Fibroblast of the aortic adventitia (primary cell): Measurements from ENCODE around the gene RIBC2. TPM values are rescaled to one million over a fixed set of nuclear protein-coding genes. Genes with fewer than 3 reads are reported as not detected.
"Not testable (repeated sequence)": the region's sequence is repeated elsewhere in the genome, so short reads cannot be mapped to it uniquely, and the experiment has no call there.

Experiments
- DNase-seq: peaks from one replicate; pipeline ENCODE4 v3.0.0-alpha.2; 2010; ENCODE audit warnings: low read depth
- H3K4me3 ChIP-seq: 2 replicates; pipeline ENCODE4 v1.5.1; 2011; ENCODE audit warnings: low read depth, mild to moderate bottlenecking, control low read depth, low read length, moderate library complexity
- total RNA-seq: library from RNA; depleted of rRNA; stranded (reverse); fragments of >200 nt; gene quantifications from 2 replicates; pipeline ENCODE4 v1.2.3, GENCODE V29; 2012; ENCODE audit warnings: low replicate concordance
- TF ChIP-seq, protein P1 (sequence below): IDR thresholded peaks from 2 replicates; pipeline ENCODE4 v1.5.1; 2011; ENCODE audit warnings: mild to moderate bottlenecking, low read length, control low read depth, inconsistent platforms; ENCODE audit not compliant: insufficient read depth

The RIBC2 gene
- total RNA-seq, 1 donor, result 5.7 TPM

DNA sequence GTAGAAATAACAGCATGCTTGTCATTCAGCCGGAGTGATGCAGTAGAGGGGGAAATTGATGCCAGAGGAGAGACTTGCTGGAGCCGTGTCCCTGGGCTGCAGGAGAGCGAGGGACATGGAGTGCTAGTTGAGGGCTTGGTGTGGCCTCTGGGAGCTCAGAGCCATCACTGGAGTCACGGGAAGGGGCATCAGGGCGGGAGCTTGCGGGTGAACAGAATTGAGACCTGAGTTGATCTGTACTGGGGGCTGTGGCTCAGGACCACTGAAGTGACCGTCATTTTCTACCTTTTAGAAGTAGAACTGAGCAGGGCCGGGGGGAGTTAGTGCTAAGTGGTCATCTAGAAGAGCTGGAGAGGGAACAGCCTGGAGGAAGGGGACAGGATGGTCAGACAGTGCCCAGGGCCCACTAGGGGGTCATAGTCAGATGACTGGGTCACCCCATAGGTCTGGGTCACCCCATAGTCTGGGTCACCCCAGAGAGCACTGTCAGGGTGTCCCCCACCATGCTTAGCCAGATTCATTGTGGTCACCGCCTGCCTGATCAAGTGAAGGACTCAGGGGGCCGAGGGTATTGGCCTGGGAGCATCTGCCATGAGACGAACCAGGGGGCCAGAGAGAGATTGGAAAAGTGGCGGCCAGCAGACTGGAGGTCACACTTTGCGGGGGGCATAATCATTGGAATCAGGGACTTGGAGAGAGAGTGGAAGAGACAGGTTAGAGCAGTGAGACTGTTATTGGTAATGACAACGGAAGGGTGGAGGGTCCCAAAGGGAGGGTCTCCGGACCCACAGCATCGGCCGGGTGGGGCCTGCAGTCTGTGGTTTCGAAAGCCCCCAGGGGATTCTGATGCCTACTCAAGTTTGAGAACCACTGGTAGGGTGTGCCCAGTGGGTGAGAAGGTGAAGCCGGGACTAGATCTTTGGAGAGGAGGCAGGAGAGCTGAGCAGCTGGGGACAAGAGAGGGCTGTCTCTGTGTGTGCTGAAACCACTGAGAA is 15.2 kb downstream of the RIBC2 start:
- TF ChIP-seq, protein P1, sequence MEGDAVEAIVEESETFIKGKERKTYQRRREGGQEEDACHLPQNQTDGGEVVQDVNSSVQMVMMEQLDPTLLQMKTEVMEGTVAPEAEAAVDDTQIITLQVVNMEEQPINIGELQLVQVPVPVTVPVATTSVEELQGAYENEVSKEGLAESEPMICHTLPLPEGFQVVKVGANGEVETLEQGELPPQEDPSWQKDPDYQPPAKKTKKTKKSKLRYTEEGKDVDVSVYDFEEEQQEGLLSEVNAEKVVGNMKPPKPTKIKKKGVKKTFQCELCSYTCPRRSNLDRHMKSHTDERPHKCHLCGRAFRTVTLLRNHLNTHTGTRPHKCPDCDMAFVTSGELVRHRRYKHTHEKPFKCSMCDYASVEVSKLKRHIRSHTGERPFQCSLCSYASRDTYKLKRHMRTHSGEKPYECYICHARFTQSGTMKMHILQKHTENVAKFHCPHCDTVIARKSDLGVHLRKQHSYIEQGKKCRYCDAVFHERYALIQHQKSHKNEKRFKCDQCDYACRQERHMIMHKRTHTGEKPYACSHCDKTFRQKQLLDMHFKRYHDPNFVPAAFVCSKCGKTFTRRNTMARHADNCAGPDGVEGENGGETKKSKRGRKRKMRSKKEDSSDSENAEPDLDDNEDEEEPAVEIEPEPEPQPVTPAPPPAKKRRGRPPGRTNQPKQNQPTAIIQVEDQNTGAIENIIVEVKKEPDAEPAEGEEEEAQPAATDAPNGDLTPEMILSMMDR, result no peak
- DNase-seq, result no peak
- H3K4me3 ChIP-seq, result no peak overlapping the region

DNA sequence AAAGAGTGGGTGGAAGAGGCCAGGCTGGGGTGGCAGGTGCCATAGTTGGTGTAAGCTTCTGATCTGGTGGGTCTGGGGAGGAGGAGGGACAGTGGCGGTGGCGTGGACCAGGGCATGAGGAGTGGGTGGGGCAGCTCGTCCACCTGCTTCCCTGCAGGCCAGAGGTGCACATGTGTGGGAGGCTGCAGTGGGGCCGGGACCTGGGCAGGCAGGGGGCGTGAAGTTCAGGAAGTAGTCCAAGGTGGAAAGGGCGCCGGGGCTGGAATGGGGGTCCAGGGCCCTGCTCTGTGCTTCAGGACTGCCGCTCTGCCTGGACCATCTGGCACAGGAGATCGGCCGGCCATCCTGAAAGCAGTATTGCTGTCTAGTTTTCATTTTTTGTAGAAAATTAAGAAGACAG is 15.9 kb downstream of the RIBC2 start:
- DNase-seq, result no peak
- H3K4me3 ChIP-seq, result no peak overlapping the region
- TF ChIP-seq, protein P1, result no peak

- TF ChIP-seq, protein P1, result no peak
- H3K4me3 ChIP-seq, result no peak overlapping the region
- DNase-seq, result no peak
These were observed 16.7 kb downstream of the RIBC2 start for GRCh38 chr22:45429981-45430775.

- TF ChIP-seq, protein P1, result no peak
- no peak overlapping the region for H3K4me3 ChIP-seq
- DNase-seq, result no peak
These were observed 17.4 kb downstream of the RIBC2 start for GRCh38 chr22:45430871-45431270.

DNA sequence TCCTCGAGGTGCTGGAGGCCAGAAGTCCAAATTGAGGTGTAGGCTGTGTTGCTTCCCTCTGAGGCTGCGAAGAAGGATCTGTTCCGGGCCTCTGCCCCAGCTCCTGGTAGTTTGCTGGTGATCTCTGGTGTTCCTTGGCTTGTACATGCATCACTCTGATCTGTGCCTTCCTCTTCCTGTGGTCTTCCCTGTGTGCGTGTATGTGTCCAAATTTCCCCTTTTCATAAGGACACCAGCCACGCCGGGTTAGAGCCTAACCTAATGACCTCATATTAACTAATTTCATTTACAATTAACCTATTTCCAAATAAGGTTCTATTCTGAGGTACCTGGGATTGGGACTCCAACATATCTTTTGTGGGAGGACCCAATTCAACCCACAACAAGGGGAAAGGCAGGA is 21.5 kb downstream of the RIBC2 start:
- TF ChIP-seq, protein P1, result no peak
- DNase-seq, result no peak
- H3K4me3 ChIP-seq, result no peak overlapping the region

- DNase-seq, result peak; percentile 93
- TF ChIP-seq, protein P1, result peak; percentile 95
- no peak overlapping the region for H3K4me3 ChIP-seq
These were observed 22.1 kb downstream of the RIBC2 start for GRCh38 chr22:45435544-45436139.

GRCh38 chr22:45436871-45437517 is 23.5 kb downstream of the RIBC2 start:
- not testable (repeated sequence) for DNase-seq, H3K4me3 ChIP-seq
